DND-41 (cell line): ENCODE measurements around the gene VTI1A.

Experiments
- ATAC-seq: fragments of 200-7000 bp; cut with Tn5 transposase; 3 replicates; pipeline ENCODE4 v1.9.1; 2021; ENCODE audit warnings: low read depth; ENCODE audit not compliant: insufficient read depth
- DNase-seq: peaks from one replicate; pipeline ENCODE4 v3.0.0-alpha.2; 2020
- H2AFZ ChIP-seq: 2 replicates; pipeline ENCODE4 v1.6.0; 2012; ENCODE audit warnings: low read depth, low read length
- H3K27ac ChIP-seq: 2 replicates; pipeline ENCODE4 v1.5.1; 2012; ENCODE audit warnings: low read length, inconsistent platforms
- H3K27me3 ChIP-seq: fragments of 200-600 bp; sonication (generic); 2 replicates; pipeline ENCODE4 v1.6.0; 2012; ENCODE audit warnings: low read length, mild to moderate bottlenecking, inconsistent platforms; ENCODE audit not compliant: insufficient read depth, poor library complexity
- H3K36me3 ChIP-seq: 2 replicates; pipeline ENCODE4 v1.5.1; 2012; ENCODE audit warnings: low read length, inconsistent platforms; ENCODE audit not compliant: insufficient read depth
- H3K4me1 ChIP-seq: 2 replicates; pipeline ENCODE4 v1.5.1; 2012; ENCODE audit warnings: mild to moderate bottlenecking, low read length; ENCODE audit not compliant: insufficient read depth
- H3K4me2 ChIP-seq: 2 replicates; pipeline ENCODE4 v1.6.0; 2012; ENCODE audit warnings: mild to moderate bottlenecking, moderate library complexity, low read length, inconsistent platforms; ENCODE audit not compliant: insufficient read depth
- H3K4me3 ChIP-seq, 2 experiments: fragments of 200-600 bp in 1 of 2; shearing (Covaris generic) in 1 of 2; 2 replicates each; pipeline ENCODE4 v1.5.1; 2012 to 2016; ENCODE audit warnings: inconsistent platforms in 2 of 2, low read length in 2 of 2, mild to moderate bottlenecking in 2 of 2, low read depth in 1 of 2, moderate library complexity in 1 of 2
- H3K79me2 ChIP-seq: 2 replicates; pipeline ENCODE4 v1.6.0; 2012; ENCODE audit warnings: low read length, inconsistent platforms; ENCODE audit not compliant: insufficient read depth
- H3K9ac ChIP-seq: 2 replicates; pipeline ENCODE4 v1.6.0; 2012; ENCODE audit warnings: low read depth, mild to moderate bottlenecking, inconsistent platforms, low read length, moderate library complexity
- H3K9me3 ChIP-seq: 2 replicates; pipeline ENCODE4 v1.5.1; 2012; ENCODE audit warnings: low read length, moderate library complexity, mild to moderate bottlenecking, inconsistent platforms; ENCODE audit not compliant: insufficient read depth, severe bottlenecking
- H4K20me1 ChIP-seq: 2 replicates; pipeline ENCODE4 v1.6.0; 2012; ENCODE audit warnings: low read length; ENCODE audit not compliant: insufficient read depth
- EZH2 ChIP-seq: IDR thresholded peaks from 3 replicates; pipeline ENCODE4 v1.6.1; 2012; ENCODE audit warnings: borderline replicate concordance, low read depth, mild to moderate bottlenecking, moderate library complexity, low read length, inconsistent platforms; ENCODE audit not compliant: severe bottlenecking
- TF ChIP-seq, protein P1 (sequence below): IDR thresholded peaks from 2 replicates; pipeline ENCODE4 v1.5.1; 2012; ENCODE audit warnings: borderline replicate concordance, low read length, moderate library complexity, mild to moderate bottlenecking; ENCODE audit not compliant: poor library complexity, severe bottlenecking; ENCODE audit errors: extremely low read depth

The VTI1A gene

GRCh38 chr10:112601214-112602090 is 154.4 kb downstream of the VTI1A start:
- Histone ChIP-seq H3K4me1 (no peaks in the 10 kb centered on the region), H3K4me3 (no peak overlapping the region), H3K4me2 (no peak overlapping the region), H3K36me3 (no peaks in the 10 kb centered on the region), H2AFZ (no peak overlapping the region), H4K20me1 (no peaks in the 10 kb centered on the region), H3K79me2 (no peaks in the 10 kb centered on the region), H3K27me3 (no peaks in the 10 kb centered on the region), H3K9ac (no peak overlapping the region), H3K27ac (no peak overlapping the region), H3K9me3 (no peaks in the 10 kb centered on the region)
- ATAC-seq (no peak), DNase-seq (no peak)
- TF ChIP-seq, protein P1, sequence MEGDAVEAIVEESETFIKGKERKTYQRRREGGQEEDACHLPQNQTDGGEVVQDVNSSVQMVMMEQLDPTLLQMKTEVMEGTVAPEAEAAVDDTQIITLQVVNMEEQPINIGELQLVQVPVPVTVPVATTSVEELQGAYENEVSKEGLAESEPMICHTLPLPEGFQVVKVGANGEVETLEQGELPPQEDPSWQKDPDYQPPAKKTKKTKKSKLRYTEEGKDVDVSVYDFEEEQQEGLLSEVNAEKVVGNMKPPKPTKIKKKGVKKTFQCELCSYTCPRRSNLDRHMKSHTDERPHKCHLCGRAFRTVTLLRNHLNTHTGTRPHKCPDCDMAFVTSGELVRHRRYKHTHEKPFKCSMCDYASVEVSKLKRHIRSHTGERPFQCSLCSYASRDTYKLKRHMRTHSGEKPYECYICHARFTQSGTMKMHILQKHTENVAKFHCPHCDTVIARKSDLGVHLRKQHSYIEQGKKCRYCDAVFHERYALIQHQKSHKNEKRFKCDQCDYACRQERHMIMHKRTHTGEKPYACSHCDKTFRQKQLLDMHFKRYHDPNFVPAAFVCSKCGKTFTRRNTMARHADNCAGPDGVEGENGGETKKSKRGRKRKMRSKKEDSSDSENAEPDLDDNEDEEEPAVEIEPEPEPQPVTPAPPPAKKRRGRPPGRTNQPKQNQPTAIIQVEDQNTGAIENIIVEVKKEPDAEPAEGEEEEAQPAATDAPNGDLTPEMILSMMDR = no peak
- no peak for TF ChIP-seq EZH2

- H3K36me3 ChIP-seq = no peaks in the 10 kb centered on the region
- no peak overlapping the region for H2AFZ ChIP-seq
- no peaks in the 10 kb centered on the region for H3K27me3 ChIP-seq
- TF ChIP-seq, protein P1 = no peak
- no peak for TF ChIP-seq EZH2
- H3K4me2 ChIP-seq = no peak overlapping the region
- DNase-seq (no peak), ATAC-seq (no peak)
- no peaks in the 10 kb centered on the region for H4K20me1 ChIP-seq
- H3K9me3 ChIP-seq = no peaks in the 10 kb centered on the region
- H3K9ac ChIP-seq = no peak overlapping the region
- H3K27ac ChIP-seq = no peak overlapping the region
- H3K79me2 ChIP-seq = no peaks in the 10 kb centered on the region
- no peak overlapping the region for H3K4me3 ChIP-seq
- H3K4me1 ChIP-seq = no peaks in the 10 kb centered on the region
These were observed 156.0 kb downstream of the VTI1A start for GRCh38 chr10:112603062-112603461.

GRCh38 chr10:112605063-112605462 is 158.0 kb downstream of the VTI1A start:
- Histone ChIP-seq H3K4me1 (no peaks in the 10 kb centered on the region), H2AFZ (no peak overlapping the region), H3K9ac (no peak overlapping the region), H3K36me3 (no peaks in the 10 kb centered on the region), H3K27ac (no peak overlapping the region), H3K27me3 (no peaks in the 10 kb centered on the region), H3K79me2 (no peaks in the 10 kb centered on the region), H3K9me3 (no peaks in the 10 kb centered on the region), H3K4me2 (no peak overlapping the region), H4K20me1 (no peaks in the 10 kb centered on the region), H3K4me3 (no peak overlapping the region)
- ATAC-seq (no peak), DNase-seq (no peak)
- TF ChIP-seq, protein P1 = no peak
- TF ChIP-seq EZH2 = no peak
